ENCODE measurements around the gene KSR1. TPM values are rescaled to one million over a fixed set of nuclear protein-coding genes. Genes with fewer than 3 reads are reported as not detected.

KSR1 gene
- total RNA-seq, 1 experiment from 2014 or later = 19.1 TPM

DNA sequence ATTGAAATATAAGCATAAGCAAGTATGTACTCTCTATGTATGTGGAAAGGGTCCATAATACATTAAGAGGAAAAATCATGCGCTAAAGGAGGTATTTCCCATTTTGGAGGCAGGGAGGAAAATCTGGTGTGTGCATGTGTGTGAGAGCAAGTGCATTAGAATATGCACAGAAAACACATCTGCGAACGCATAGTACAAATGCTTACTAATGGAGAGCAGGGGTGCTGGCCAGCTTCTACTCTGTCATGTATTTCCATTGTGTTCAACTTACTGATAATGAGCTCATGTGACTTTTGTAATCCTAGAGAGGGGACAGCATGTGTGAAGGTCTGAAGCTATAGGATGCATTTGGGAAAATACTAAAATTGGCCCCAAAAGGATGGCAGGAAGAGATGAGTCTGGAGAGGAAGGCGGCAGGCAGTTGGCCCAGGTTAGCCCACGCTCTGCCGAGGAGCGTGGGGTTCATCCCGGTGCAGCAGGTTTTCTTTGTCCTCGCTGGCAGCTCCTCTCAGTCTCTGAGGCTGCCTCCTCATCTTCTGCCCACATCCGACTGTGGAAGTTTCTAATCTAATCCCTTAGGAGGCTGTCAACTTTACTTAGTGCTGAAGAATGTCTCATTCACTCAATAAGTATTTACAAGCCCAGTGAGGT lies 17.8 kb upstream of the KSR1 start:
- POLR2A ChIA-PET (ENCODE audit: unreplicated experiment) = no interaction called here
- CTCF ChIA-PET = no interaction called here

DNA sequence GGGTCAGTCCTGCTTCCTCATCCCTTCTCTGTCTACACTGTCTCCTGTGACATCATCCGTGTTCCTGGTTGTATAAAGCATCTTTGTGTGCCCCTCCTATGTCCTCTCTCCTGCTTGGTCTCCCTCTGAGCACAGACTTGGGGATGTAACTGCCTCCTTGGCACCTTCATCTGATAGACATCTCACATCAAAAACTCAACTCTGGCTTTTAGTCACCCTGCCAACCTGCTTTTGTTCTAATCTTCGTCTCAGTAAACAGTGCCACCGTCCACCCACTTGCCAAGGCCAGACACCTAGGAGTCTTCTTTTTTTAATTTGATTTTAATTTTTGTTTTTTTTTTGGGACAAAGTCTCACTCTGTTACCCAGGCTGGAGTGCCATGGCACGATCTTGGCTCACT lies 16.9 kb upstream of the KSR1 start:
- H3K9me3 ChIP-seq (ENCODE audit: insufficient read depth, low read depth) = no peaks in the 10 kb centered on the region
- CTCF ChIA-PET = no interaction called here

More for the DNA sequence above, 17.8 kb upstream of the KSR1 start:
- Histone ChIP-seq H2AFZ (no peak overlapping the region), H3K27me3 (ENCODE audit: insufficient read depth, low read depth) (no peaks in the 10 kb centered on the region), H3K79me2 (ENCODE audit: low read depth) (no peaks in the 10 kb centered on the region), H3K9me2 (ENCODE audit: insufficient read depth) (no peaks in the 10 kb centered on the region), H4K20me1 (ENCODE audit: insufficient read depth) (no peaks in the 10 kb centered on the region), H3K4me1 (replicated peaks; ENCODE audit: insufficient read depth) (no peaks in the 10 kb centered on the region), H3K4me2 (no peak overlapping the region), H3K27ac (no peak overlapping the region), H3K4me3 (no peak overlapping the region), H3F3A (ENCODE audit: insufficient read depth, low read depth) (no peaks in the 10 kb centered on the region), H3K36me3 (ENCODE audit: low read depth) (no peaks in the 10 kb centered on the region), H3K9me3 (ENCODE audit: insufficient read depth, low read depth) (no peaks in the 10 kb centered on the region)
- TF ChIP-seq EZH2 (IDR thresholded peaks at IDR 0.05; ENCODE audit: low read depth) = no peak
- TF ChIP-seq, protein P1, sequence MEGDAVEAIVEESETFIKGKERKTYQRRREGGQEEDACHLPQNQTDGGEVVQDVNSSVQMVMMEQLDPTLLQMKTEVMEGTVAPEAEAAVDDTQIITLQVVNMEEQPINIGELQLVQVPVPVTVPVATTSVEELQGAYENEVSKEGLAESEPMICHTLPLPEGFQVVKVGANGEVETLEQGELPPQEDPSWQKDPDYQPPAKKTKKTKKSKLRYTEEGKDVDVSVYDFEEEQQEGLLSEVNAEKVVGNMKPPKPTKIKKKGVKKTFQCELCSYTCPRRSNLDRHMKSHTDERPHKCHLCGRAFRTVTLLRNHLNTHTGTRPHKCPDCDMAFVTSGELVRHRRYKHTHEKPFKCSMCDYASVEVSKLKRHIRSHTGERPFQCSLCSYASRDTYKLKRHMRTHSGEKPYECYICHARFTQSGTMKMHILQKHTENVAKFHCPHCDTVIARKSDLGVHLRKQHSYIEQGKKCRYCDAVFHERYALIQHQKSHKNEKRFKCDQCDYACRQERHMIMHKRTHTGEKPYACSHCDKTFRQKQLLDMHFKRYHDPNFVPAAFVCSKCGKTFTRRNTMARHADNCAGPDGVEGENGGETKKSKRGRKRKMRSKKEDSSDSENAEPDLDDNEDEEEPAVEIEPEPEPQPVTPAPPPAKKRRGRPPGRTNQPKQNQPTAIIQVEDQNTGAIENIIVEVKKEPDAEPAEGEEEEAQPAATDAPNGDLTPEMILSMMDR (conservative IDR thresholded peaks at IDR 0.05) = no peak
- BruUV-seq (replicated peaks) = no TSS peak
- no peak for DNase-seq
- intact Hi-C loops (cut with micrococcal nuclease; ENCODE audit: unreplicated experiment) = no loop called here

DNA sequence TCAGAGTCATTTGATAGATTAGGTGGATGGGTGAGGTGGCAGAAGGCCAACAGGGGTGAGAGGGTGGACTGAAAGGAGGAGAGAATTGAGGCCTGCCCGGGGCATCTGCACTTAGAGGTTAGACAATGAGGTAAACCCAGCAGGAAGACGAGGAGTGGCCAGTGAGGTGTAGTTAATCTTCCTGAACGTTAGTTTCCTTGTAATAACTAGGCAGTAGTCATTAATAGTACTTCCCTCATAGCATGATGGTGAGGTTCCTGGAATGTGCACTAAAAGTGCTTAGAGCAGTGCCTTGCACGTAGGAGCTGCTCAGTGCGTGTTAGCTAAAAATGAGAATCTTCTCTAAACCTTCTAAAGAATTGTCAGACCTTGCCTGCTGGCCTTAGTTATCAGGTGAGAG lies 13.5 kb upstream of the KSR1 start:
- CTCF ChIA-PET = no interaction called here
- TF ChIP-seq, protein P1 (conservative IDR thresholded peaks at IDR 0.05) = no peak
- TF ChIP-seq EZH2 (IDR thresholded peaks at IDR 0.05; ENCODE audit: low read depth) = no peak
- H3K79me2 ChIP-seq (ENCODE audit: low read depth) = no peaks in the 10 kb centered on the region
- no peak overlapping the region for H3K27ac ChIP-seq
- intact Hi-C loops (cut with micrococcal nuclease; ENCODE audit: unreplicated experiment) = no loop called here
- no peaks in the 10 kb centered on the region for H3K9me3 ChIP-seq (ENCODE audit: insufficient read depth, low read depth)
- POLR2A ChIA-PET (ENCODE audit: unreplicated experiment) = no interaction called here
- H4K20me1 ChIP-seq (ENCODE audit: insufficient read depth) = no peaks in the 10 kb centered on the region
- no peak overlapping the region for H3K4me3 ChIP-seq
- DNase-seq = no peak
- no peaks in the 10 kb centered on the region for H3K9me2 ChIP-seq (ENCODE audit: insufficient read depth)
- peaks cover 17% of the 10 kb centered on the region for H3F3A ChIP-seq (ENCODE audit: insufficient read depth, low read depth)
- BruUV-seq (replicated peaks) = no TSS peak
- H3K27me3 ChIP-seq (ENCODE audit: insufficient read depth, low read depth) = no peaks in the 10 kb centered on the region
- no peak overlapping the region for H2AFZ ChIP-seq
- H3K4me1 ChIP-seq (replicated peaks; ENCODE audit: insufficient read depth) = peaks cover 24% of the 10 kb centered on the region
- H3K36me3 ChIP-seq (ENCODE audit: low read depth) = no peaks in the 10 kb centered on the region
- H3K4me2 ChIP-seq = no peak overlapping the region

More for the DNA sequence above, 16.9 kb upstream of the KSR1 start:
- POLR2A ChIA-PET (ENCODE audit: unreplicated experiment) = no interaction called here
- DNase-seq = no peak
- Histone ChIP-seq H2AFZ (no peak overlapping the region), H4K20me1 (ENCODE audit: insufficient read depth) (no peaks in the 10 kb centered on the region), H3K4me1 (replicated peaks; ENCODE audit: insufficient read depth) (no peaks in the 10 kb centered on the region), H3K27me3 (ENCODE audit: insufficient read depth, low read depth) (no peaks in the 10 kb centered on the region), H3F3A (ENCODE audit: insufficient read depth, low read depth) (no peaks in the 10 kb centered on the region), H3K4me3 (no peak overlapping the region), H3K27ac (no peak overlapping the region), H3K79me2 (ENCODE audit: low read depth) (no peaks in the 10 kb centered on the region), H3K4me2 (no peak overlapping the region), H3K36me3 (ENCODE audit: low read depth) (no peaks in the 10 kb centered on the region), H3K9me2 (ENCODE audit: insufficient read depth) (no peaks in the 10 kb centered on the region)
- intact Hi-C loops (cut with micrococcal nuclease; ENCODE audit: unreplicated experiment) = no loop called here
- TF ChIP-seq EZH2 (IDR thresholded peaks at IDR 0.05; ENCODE audit: low read depth) = no peak
- TF ChIP-seq, protein P1 (conservative IDR thresholded peaks at IDR 0.05) = no peak
- BruUV-seq (replicated peaks) = no TSS peak
